Liver (tissue), 9 donors: ENCODE measurements around the gene RBM22. TPM values are rescaled to one million over a fixed set of nuclear protein-coding genes. Genes with fewer than 3 reads are reported as not detected.
A peak's percentile ranks its signal among the peaks of the same experiment; 100 is the strongest.

ENCODE experiments used
- DNase-seq: peaks from one replicate; pipeline ENCODE4 v3.0.0-alpha.2; 2017; ENCODE audit warnings: low spot score
- H3K27ac ChIP-seq, 2 donors: one replicate each; pipeline ENCODE4 v1.7.0; 2013; ENCODE audit warnings: inconsistent platforms in 2 of 2, low read length in 2 of 2, control low read depth in 1 of 2, low read depth in 1 of 2, mild to moderate bottlenecking in 1 of 2
- H3K27me3 ChIP-seq, 4 donors: one replicate each; pipeline versions ENCODE4 v1.6.1 to v1.7.0; 2013; ENCODE audit warnings: low read length in 3 of 4, inconsistent platforms in 1 of 4, mild to moderate bottlenecking in 1 of 4, moderate library complexity in 1 of 4; ENCODE audit not compliant: control insufficient read depth in 4 of 4, insufficient read depth in 4 of 4
- H3K36me3 ChIP-seq, 4 donors: one replicate each; pipeline versions ENCODE4 v1.6.1 to v1.7.0; 2013; ENCODE audit warnings: low read length in 3 of 4, mild to moderate bottlenecking in 3 of 4, low read depth in 1 of 4, moderate library complexity in 1 of 4; ENCODE audit not compliant: control insufficient read depth in 4 of 4, insufficient read depth in 3 of 4
- H3K4me1 ChIP-seq, 4 donors: one replicate each; pipeline versions ENCODE4 v1.6.1 to v1.7.0; 2013; ENCODE audit warnings: low read length in 3 of 4, mild to moderate bottlenecking in 3 of 4, moderate library complexity in 1 of 4; ENCODE audit not compliant: control insufficient read depth in 4 of 4, insufficient read depth in 4 of 4
- H3K4me3 ChIP-seq, 3 donors: one replicate each; pipeline versions ENCODE4 v1.6.1 to v1.7.0; 2013; ENCODE audit warnings: low read length in 3 of 3, control low read depth in 1 of 3, low read depth in 1 of 3, mild to moderate bottlenecking in 1 of 3
- H3K9ac ChIP-seq, 2 donors: one replicate each; pipeline ENCODE4 v1.7.0; 2013; ENCODE audit warnings: low read length in 2 of 2, mild to moderate bottlenecking in 2 of 2, moderate library complexity in 2 of 2, control low read depth in 1 of 2, low read depth in 1 of 2
- H3K9me3 ChIP-seq, 4 donors: one replicate each; pipeline versions ENCODE4 v1.6.1 to v1.7.0; 2013; ENCODE audit warnings: low read length in 3 of 4; ENCODE audit not compliant: control insufficient read depth in 4 of 4
- FOXA1 ChIP-seq: IDR thresholded peaks from 2 replicates; pipeline ENCODE4 v1.6.1; 2016; ENCODE audit warnings: antibody characterized with exemption
- GABPA ChIP-seq, 2 donors: IDR thresholded peaks in 1 of 2; conservative IDR thresholded peaks in 1 of 2; 2 replicates each; pipeline ENCODE4 v1.6.1; 2016; ENCODE audit warnings: antibody characterized with exemption in 2 of 2, mild to moderate bottlenecking in 1 of 2, moderate library complexity in 1 of 2
- HNF4A ChIP-seq, 2 donors: conservative IDR thresholded peaks; 2 replicates each; pipeline ENCODE4 v1.6.1; 2016; ENCODE audit warnings: antibody characterized with exemption in 2 of 2, mild to moderate bottlenecking in 2 of 2
- RAD21 ChIP-seq, 2 donors: IDR thresholded peaks; 2 replicates each; pipeline ENCODE4 v1.6.1; 2016; ENCODE audit warnings: antibody characterized with exemption in 2 of 2, mild to moderate bottlenecking in 2 of 2
- REST ChIP-seq: IDR thresholded peaks from 2 replicates; pipeline ENCODE4 v1.6.1; 2016; ENCODE audit warnings: antibody characterized with exemption, mild to moderate bottlenecking
- SP1 ChIP-seq: IDR thresholded peaks from 2 replicates; pipeline ENCODE4 v1.6.1; 2018; ENCODE audit warnings: antibody characterized with exemption, mild to moderate bottlenecking
- TAF1 ChIP-seq: conservative IDR thresholded peaks from 2 replicates; pipeline ENCODE4 v1.6.1; 2016; ENCODE audit warnings: antibody characterized with exemption, mild to moderate bottlenecking
- YY1 ChIP-seq: IDR thresholded peaks from 2 replicates; pipeline ENCODE4 v1.6.1; 2016; ENCODE audit warnings: antibody characterized with exemption, mild to moderate bottlenecking
- ZBTB33 ChIP-seq: IDR thresholded peaks from 2 replicates; pipeline ENCODE4 v1.6.1; 2016; ENCODE audit warnings: antibody characterized with exemption
- WGBS: extraction: QIAGEN DNeasy Blood & Tissue Kit; methylation state at CpG from one replicate; pipeline ENCODE4 v1.1.7; 2013; 5-methylcytosine and 5-hydroxymethylcytosine counted together
- polyA plus RNA-seq, 2 donors: library from polyadenylated mRNA; stranded (reverse) in 1 of 2; unstranded in 1 of 2; fragments of 200-250 nt in 1 of 2; fragments of >200 nt in 1 of 2; fragmentation: Nextera tagmentation in 1 of 2; extraction: Ambion mirVana in 1 of 2; gene quantifications; one replicate each; pipeline versions ENCODE4 v1.2.1 to v1.2.3, GENCODE V29; 2013 to 2015
- total RNA-seq, 2 donors: library from RNA; depleted of rRNA; stranded (reverse); fragments of >200 nt; gene quantifications; one replicate each; pipeline ENCODE4 v1.2.3, GENCODE V29; 2014
- donor health status: healthy.
- donor health status: healthy.
- donor health status: healthy.
- donor health status: healthy.
- donor health status: healthy.

Gene RBM22
- total and polyA plus RNA-seq, 4 donors: 10.7 to 19.7 (median 12.3) TPM

- Histone ChIP-seq H3K9me3 (no peaks in the 10 kb centered on the region), H3K36me3 (peaks cover 8 to 71% (median 52%) of the 10 kb centered on the region in 4 donors), H3K9ac (no peak overlapping the region), H3K27me3 (no peaks in the 10 kb centered on the region), H3K4me1 (no peaks in the 10 kb centered on the region), H3K27ac (no peak overlapping the region), H3K4me3 (no peak overlapping the region)
- 92% methylated on average over 2 of the region's 2 CpGs for WGBS
- TF ChIP-seq REST: no peak
- no peak for DNase-seq
Measured at GRCh38 chr5:150723845-150724244, 23.0 kb upstream of the RBM22 start.

- DNase-seq: no peak
- H3K27ac ChIP-seq: no peak overlapping the region
- no peak for TF ChIP-seq REST
- TF ChIP-seq RAD21 (IDR thresholded peaks at IDR 0.05): peak; percentile 52 to 62
- no peak for TF ChIP-seq HNF4A (conservative IDR thresholded peaks at IDR 0.05)
- TF ChIP-seq GABPA (IDR thresholded peaks at IDR 0.05 in 1 of 2, conservative IDR thresholded peaks at IDR 0.05 in 1 of 2): no peak
- TF ChIP-seq FOXA1: no peak
- 59% methylated on average over 2 of the region's 2 CpGs for WGBS
- no peaks in the 10 kb centered on the region for H3K27me3 ChIP-seq
- no peak overlapping the region for H3K4me3 ChIP-seq
- no peaks in the 10 kb centered on the region for H3K4me1 ChIP-seq
- H3K9me3 ChIP-seq: no peaks in the 10 kb centered on the region
- peaks cover 5 to 65% (median 40%) of the 10 kb centered on the region in 4 donors for H3K36me3 ChIP-seq
- no peak overlapping the region for H3K9ac ChIP-seq
Measured at GRCh38 chr5:150710165-150710564, 9.3 kb upstream of the RBM22 start.

- no peaks in the 10 kb centered on the region for H3K27me3 ChIP-seq
- no peaks in the 10 kb centered on the region for H3K4me1 ChIP-seq
- TF ChIP-seq TAF1: no peak
- no peak for TF ChIP-seq YY1
- no peak for TF ChIP-seq SP1
- TF ChIP-seq ZBTB33: no peak
- no peak for TF ChIP-seq FOXA1
- H3K36me3 ChIP-seq: peaks cover 4 to 38% (median 24%) of the 10 kb centered on the region in 4 donors
- H3K4me3 ChIP-seq: no peak overlapping the region
- WGBS: 83% methylated on average over 4 of the region's 4 CpGs
- H3K9ac ChIP-seq: no peak overlapping the region
- no peaks in the 10 kb centered on the region for H3K9me3 ChIP-seq
- no peak overlapping the region for H3K27ac ChIP-seq
- no peak for DNase-seq
Measured at GRCh38 chr5:150706776-150707390, 6.0 kb upstream of the RBM22 start.
